Spleen (tissue), 11 donors: ENCODE measurements around the gene TBCE. TPM values are rescaled to one million over a fixed set of nuclear protein-coding genes. Genes with fewer than 3 reads are reported as not detected.
"Not testable (repeated sequence)": the region's sequence is repeated elsewhere in the genome, so short reads cannot be mapped to it uniquely, and the experiment has no call there.

Experiments
- DNase-seq: peaks from one replicate; pipeline ENCODE4 v3.0.0-alpha.2; 2020
- H3K27ac ChIP-seq, 8 donors: fragments of 200-600 bp; sonication (generic) in 7 of 8; 1 replicate in 4 of 8; 2 replicates in 4 of 8; pipeline versions ENCODE4 v1.5.0 to v1.8.0; 2016 to 2021; ENCODE audit warnings: inconsistent platforms in 4 of 8, mild to moderate bottlenecking in 4 of 8, moderate library complexity in 1 of 8
- H3K27me3 ChIP-seq, 7 donors: fragments of 200-600 bp; sonication (generic) in 6 of 7; replicated peaks in 1 of 7; 1 replicate in 4 of 7; 2 replicates in 3 of 7; pipeline versions ENCODE4 v1.5.0 to v1.8.0; 2016 to 2021; ENCODE audit warnings: inconsistent platforms in 3 of 7, mild to moderate bottlenecking in 1 of 7
- H3K36me3 ChIP-seq, 6 donors: fragments of 200-600 bp; sonication (generic) in 5 of 6; 1 replicate in 4 of 6; 2 replicates in 2 of 6; pipeline versions ENCODE4 v1.5.0 to v1.8.0; 2016 to 2021; ENCODE audit warnings: inconsistent platforms in 2 of 6
- H3K4me1 ChIP-seq, 6 donors: fragments of 200-600 bp; sonication (generic) in 5 of 6; 1 replicate in 3 of 6; 2 replicates in 3 of 6; pipeline versions ENCODE4 v1.5.0 to v1.8.0; 2016 to 2021; ENCODE audit warnings: inconsistent platforms in 3 of 6
- H3K4me3 ChIP-seq, 8 donors: fragments of 200-600 bp; sonication (generic) in 7 of 8; 1 replicate in 4 of 8; 2 replicates in 4 of 8; pipeline versions ENCODE4 v1.5.0 to v1.8.0; 2016 to 2021; ENCODE audit warnings: inconsistent platforms in 4 of 8, mild to moderate bottlenecking in 4 of 8, moderate library complexity in 2 of 8
- H3K9me3 ChIP-seq, 8 donors: fragments of 200-600 bp; sonication (generic) in 7 of 8; 1 replicate in 4 of 8; 2 replicates in 4 of 8; pipeline versions ENCODE4 v1.5.0 to v1.8.0; 2016 to 2021; ENCODE audit warnings: inconsistent platforms in 4 of 8
- CTCF ChIP-seq, 11 experiments: fragments of 200-600 bp in 7 of 11; fragments of 450-650 bp in 4 of 11; sonication (generic) in 4 of 11; IDR thresholded peaks in 8 of 11; conservative IDR thresholded peaks in 3 of 11; 1 replicate in 7 of 11; 2 replicates in 4 of 11; pipeline versions ENCODE4 v1.4.0 to v1.8.0; 2016 to 2021; ENCODE audit warnings: antibody characterized with exemption in 11 of 11, inconsistent platforms in 4 of 11, mild to moderate bottlenecking in 1 of 11
- POLR2A ChIP-seq, 3 donors: fragments of 450-650 bp; IDR thresholded peaks; one replicate each; pipeline ENCODE4 v1.5.1; 2017; ENCODE audit warnings: antibody characterized with exemption in 3 of 3, mild to moderate bottlenecking in 1 of 3
- POLR2AphosphoS5 ChIP-seq, 3 donors: sonication (generic); formaldehyde crosslinking; IDR thresholded peaks; one replicate each; pipeline ENCODE4 v1.5.1; 2017; ENCODE audit warnings: antibody characterized with exemption in 3 of 3
- WGBS, 5 donors: extraction: QIAGEN DNeasy Blood & Tissue Kit in 3 of 5; methylation state at CpG; one replicate each; pipeline versions ENCODE4 v1.1.5 to v1.1.7; 2013 to 2018; 5-methylcytosine and 5-hydroxymethylcytosine counted together
- intact Hi-C: fragments of 100-400 bp; cut with DNase I; formaldehyde crosslinking; loops from one replicate; pipeline ENCODE4 v1.15.0; 2023; ENCODE audit warnings: low total_unique reads
- polyA plus RNA-seq, 3 donors: library from polyadenylated mRNA; stranded (reverse); fragments of 200-250 nt; gene quantifications; one replicate each; pipeline ENCODE4 v1.2.1, GENCODE V29; 2013
- total RNA-seq, 7 donors: library from RNA; depleted of rRNA in 3 of 7; stranded (reverse); fragments of >200 nt in 3 of 7; fragmentation: NEBNext Ultra II Directional in 4 of 7; extraction: Animal tissue kit (Norgen Biotek cat#: 25700) in 4 of 7; gene quantifications; one replicate each; pipeline versions ENCODE4 v1.1.0 to v1.2.1, GENCODE V29; 2016 to 2021
- donor health status: healthy with polysubstance abuse.
- donor health status: DM: no; HTN: no; CAD: no; lungs with moderate emphysema.
- donor health status: DM: no; HTN: no; CAD: no.
- donor health status: Bipolar disorder and iron deficiency.
- donor health status: healthy.
- donor health status: DM: no; HTN: no; CAD: no.
- donor health status: DM: yes; HTN: yes; CAD: no.

The TBCE gene
- total and polyA plus RNA-seq, 10 donors: 13.6 to 30.0 (median 18.2) TPM

- DNase-seq: no peak
- no peak overlapping the region for H3K4me3 ChIP-seq
- TF ChIP-seq POLR2A (IDR thresholded peaks at IDR 0.05) (no peak), POLR2AphosphoS5 (IDR thresholded peaks at IDR 0.05) (no peak), CTCF (IDR thresholded peaks at IDR 0.05 in 8 of 11, conservative IDR thresholded peaks at IDR 0.05 in 3 of 11) (no peak)
- H3K27ac ChIP-seq: no peak overlapping the region
- no peaks in the 10 kb centered on the region for H3K27me3 ChIP-seq
- no peaks in the 10 kb centered on the region for H3K9me3 ChIP-seq
- WGBS, 5 donors: 78 to 92% (median 88%) methylated on average over 3 of the region's 3 CpGs
- intact Hi-C loops: no loop called here
- no peaks in the 10 kb centered on the region for H3K4me1 ChIP-seq
- H3K36me3 ChIP-seq: peaks cover 0 to 4% (median 0%) of the 10 kb centered on the region in 6 donors
Measured at GRCh38 chr1:235351441-235351840, 15.8 kb upstream of the TBCE start.

- TF ChIP-seq POLR2AphosphoS5 (IDR thresholded peaks at IDR 0.05) (no peak), POLR2A (IDR thresholded peaks at IDR 0.05) (no peak), CTCF (IDR thresholded peaks at IDR 0.05 in 8 of 11, conservative IDR thresholded peaks at IDR 0.05 in 3 of 11) (no peak)
- no peaks in the 10 kb centered on the region for H3K36me3 ChIP-seq
- H3K27ac ChIP-seq: no peak overlapping the region
- DNase-seq: no peak
- 74 to 85% (median 76%) methylated on average over 3 of the region's 3 CpGs for WGBS, 5 donors
- intact Hi-C loops: no loop called here
- no peaks in the 10 kb centered on the region for H3K9me3 ChIP-seq
- no peak overlapping the region for H3K4me3 ChIP-seq
- H3K27me3 ChIP-seq: no peaks in the 10 kb centered on the region
- H3K4me1 ChIP-seq: no peaks in the 10 kb centered on the region
Measured at GRCh38 chr1:235351898-235352297, 15.3 kb upstream of the TBCE start.

- H3K4me1 ChIP-seq: no peaks in the 10 kb centered on the region
- no peak overlapping the region for H3K27ac ChIP-seq
- DNase-seq: no peak
- TF ChIP-seq CTCF (IDR thresholded peaks at IDR 0.05 in 8 of 11, conservative IDR thresholded peaks at IDR 0.05 in 3 of 11) (no peak), POLR2AphosphoS5 (IDR thresholded peaks at IDR 0.05) (no peak), POLR2A (IDR thresholded peaks at IDR 0.05) (no peak)
- no peak overlapping the region for H3K4me3 ChIP-seq
- intact Hi-C loops: no loop called here
- H3K27me3 ChIP-seq: no peaks in the 10 kb centered on the region
- H3K9me3 ChIP-seq: no peaks in the 10 kb centered on the region
- WGBS, 5 donors: 72 to 84% (median 83%) methylated on average over 11 of the region's 11 CpGs
- no peaks in the 10 kb centered on the region for H3K36me3 ChIP-seq
Measured at GRCh38 chr1:235357485-235358373, 9.5 kb upstream of the TBCE start.

GRCh38 chr1:235358899-235359298, 8.3 kb upstream of the TBCE start:
- H3K9me3 ChIP-seq: no peaks in the 10 kb centered on the region
- 83 to 88% (median 85%) methylated on average over 3 of the region's 3 CpGs for WGBS, 5 donors
- no peak overlapping the region for H3K27ac ChIP-seq
- TF ChIP-seq POLR2AphosphoS5 (IDR thresholded peaks at IDR 0.05) (no peak), CTCF (IDR thresholded peaks at IDR 0.05 in 8 of 11, conservative IDR thresholded peaks at IDR 0.05 in 3 of 11) (no peak), POLR2A (IDR thresholded peaks at IDR 0.05) (no peak)
- H3K27me3 ChIP-seq: no peaks in the 10 kb centered on the region
- H3K4me3 ChIP-seq: no peak overlapping the region
- no peak for DNase-seq
- intact Hi-C loops: no loop called here
- no peaks in the 10 kb centered on the region for H3K36me3 ChIP-seq
- H3K4me1 ChIP-seq: no peaks in the 10 kb centered on the region

- intact Hi-C loops, H3K27ac ChIP-seq, H3K27me3 ChIP-seq, DNase-seq, H3K9me3 ChIP-seq, H3K4me3 ChIP-seq, H3K36me3 ChIP-seq: not testable (repeated sequence)
- WGBS, 5 donors: 90 to 99% (median 96%) methylated on average over 9 of the region's 9 CpGs
- H3K4me1 ChIP-seq: peaks cover 0 to 28% (median 21%) of the 10 kb centered on the region in 6 donors
Measured at GRCh38 chr1:235364189-235364588, 3.0 kb upstream of the TBCE start.
